ENCODE data around the gene VPREB1. TPM values are rescaled to one million over a fixed set of nuclear protein-coding genes. Genes with fewer than 3 reads are reported as not detected.
A peak's percentile ranks its signal among the peaks of the same experiment; 100 is the strongest.

The VPREB1 gene
- total RNA-seq, 1 donor from 2014 or later, result not detected

GRCh38 chr22:22201930-22202343 lies 42.6 kb upstream of the VPREB1 start:
- Histone ChIP-seq H2AFZ (replicated peaks) (no peak overlapping the region), H3K9ac (no peak overlapping the region), H3K4me2 (no peak overlapping the region), H3K79me2 (ENCODE audit: low read depth) (no peaks in the 10 kb centered on the region), H3K4me1 (no peaks in the 10 kb centered on the region), H3K9me3 (ENCODE audit: low read depth) (no peaks in the 10 kb centered on the region), H3F3A (ENCODE audit: low read depth) (no peaks in the 10 kb centered on the region), H3K4me3 (no peak overlapping the region), H3K27ac (no peak overlapping the region), H3K27me3 (peaks cover 100% of the 10 kb centered on the region), H4K20me1 (ENCODE audit: low read depth) (no peaks in the 10 kb centered on the region), H3K36me3 (no peaks in the 10 kb centered on the region)
- H3K36me3 Mint-ChIP-seq, result no peaks in the 10 kb centered on the region
- no peak for TF ChIP-seq EZH2phosphoT487 (IDR thresholded peaks at IDR 0.05)
- TF ChIP-seq, protein P1, sequence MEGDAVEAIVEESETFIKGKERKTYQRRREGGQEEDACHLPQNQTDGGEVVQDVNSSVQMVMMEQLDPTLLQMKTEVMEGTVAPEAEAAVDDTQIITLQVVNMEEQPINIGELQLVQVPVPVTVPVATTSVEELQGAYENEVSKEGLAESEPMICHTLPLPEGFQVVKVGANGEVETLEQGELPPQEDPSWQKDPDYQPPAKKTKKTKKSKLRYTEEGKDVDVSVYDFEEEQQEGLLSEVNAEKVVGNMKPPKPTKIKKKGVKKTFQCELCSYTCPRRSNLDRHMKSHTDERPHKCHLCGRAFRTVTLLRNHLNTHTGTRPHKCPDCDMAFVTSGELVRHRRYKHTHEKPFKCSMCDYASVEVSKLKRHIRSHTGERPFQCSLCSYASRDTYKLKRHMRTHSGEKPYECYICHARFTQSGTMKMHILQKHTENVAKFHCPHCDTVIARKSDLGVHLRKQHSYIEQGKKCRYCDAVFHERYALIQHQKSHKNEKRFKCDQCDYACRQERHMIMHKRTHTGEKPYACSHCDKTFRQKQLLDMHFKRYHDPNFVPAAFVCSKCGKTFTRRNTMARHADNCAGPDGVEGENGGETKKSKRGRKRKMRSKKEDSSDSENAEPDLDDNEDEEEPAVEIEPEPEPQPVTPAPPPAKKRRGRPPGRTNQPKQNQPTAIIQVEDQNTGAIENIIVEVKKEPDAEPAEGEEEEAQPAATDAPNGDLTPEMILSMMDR (IDR thresholded peaks at IDR 0.05), result no peak
- no peak for TF ChIP-seq EZH2 (IDR thresholded peaks at IDR 0.05)
- H3K4me3 Mint-ChIP-seq, result no peak overlapping the region
- no peak overlapping the region for H3K27ac Mint-ChIP-seq
- peaks cover 31% of the 10 kb centered on the region for H3K27me3 Mint-ChIP-seq (ENCODE audit: insufficient read depth, low read depth)
- peaks cover 7% of the 10 kb centered on the region for H3K4me1 Mint-ChIP-seq
- DNase-seq (ENCODE audit: low spot score), result no peak
- no peaks in the 10 kb centered on the region for H3K9me3 Mint-ChIP-seq

- DNase-seq (ENCODE audit: low spot score), result no peak
Observed at GRCh38 chr22:22203048-22203971, 41.3 kb upstream of the VPREB1 start.

DNA sequence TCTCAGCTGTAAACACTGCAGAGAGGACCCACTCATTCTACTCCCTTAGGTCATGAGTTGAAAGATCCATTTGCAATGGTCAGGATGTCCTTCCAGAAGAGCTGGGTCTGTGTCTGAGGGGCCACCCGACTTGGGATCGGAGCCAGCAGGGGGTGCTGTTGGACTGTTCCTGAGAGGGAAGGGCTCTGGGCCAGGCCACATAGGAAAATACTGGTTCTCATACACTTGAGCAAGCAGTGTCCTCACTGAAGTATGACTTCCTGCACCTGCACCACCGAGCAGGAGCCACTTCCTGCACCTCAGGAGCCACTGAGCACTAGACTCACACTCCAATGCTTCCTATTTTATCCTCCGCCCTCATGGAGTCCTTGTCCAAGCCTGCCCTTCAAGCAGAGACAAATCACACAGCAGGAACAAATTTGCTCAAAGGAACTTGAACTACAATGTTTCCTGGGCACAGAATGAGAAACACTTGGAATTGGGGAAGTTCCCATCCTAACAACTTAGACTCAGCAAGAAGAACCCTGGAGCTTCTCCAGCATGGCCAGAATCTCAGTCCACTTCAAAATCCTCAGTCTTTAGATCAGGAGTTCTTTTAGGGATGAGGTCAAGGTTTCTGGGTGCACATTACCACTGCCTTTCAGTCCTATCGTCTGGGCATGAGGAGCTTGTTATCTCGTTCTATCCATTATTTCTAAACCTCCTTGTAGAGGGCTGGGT lies 36.6 kb upstream of the VPREB1 start:
- Histone ChIP-seq H3K4me2 (no peak overlapping the region), H3K9me3 (ENCODE audit: low read depth) (no peaks in the 10 kb centered on the region), H3K4me3 (no peak overlapping the region), H3K4me1 (no peaks in the 10 kb centered on the region), H2AFZ (replicated peaks) (no peak overlapping the region), H3F3A (ENCODE audit: low read depth) (no peaks in the 10 kb centered on the region), H3K27me3 (peaks cover 100% of the 10 kb centered on the region), H3K79me2 (ENCODE audit: low read depth) (no peaks in the 10 kb centered on the region), H3K9ac (no peak overlapping the region), H3K27ac (no peak overlapping the region), H3K36me3 (no peaks in the 10 kb centered on the region), H4K20me1 (ENCODE audit: low read depth) (peaks cover 5% of the 10 kb centered on the region)
- Mint-ChIP-seq H3K36me3 (no peaks in the 10 kb centered on the region), H3K27me3 (ENCODE audit: insufficient read depth, low read depth) (peaks cover 26% of the 10 kb centered on the region), H3K9me3 (no peaks in the 10 kb centered on the region), H3K27ac (no peak overlapping the region), H3K4me3 (no peak overlapping the region), H3K4me1 (no peaks in the 10 kb centered on the region)
- DNase-seq (ENCODE audit: low spot score), result peak; percentile 84
- TF ChIP-seq EZH2 (IDR thresholded peaks at IDR 0.05) (no peak), EZH2phosphoT487 (IDR thresholded peaks at IDR 0.05) (no peak)
- TF ChIP-seq, protein P1 (IDR thresholded peaks at IDR 0.05), result peak; percentile 66

More at GRCh38 chr22:22203048-22203971, 41.3 kb upstream of the VPREB1 start:
- Histone ChIP-seq H3K4me3 (no peak overlapping the region), H3K9ac (no peak overlapping the region), H4K20me1 (ENCODE audit: low read depth) (peaks cover 5% of the 10 kb centered on the region), H3K9me3 (ENCODE audit: low read depth) (no peaks in the 10 kb centered on the region), H3K27ac (no peak overlapping the region), H3F3A (ENCODE audit: low read depth) (no peaks in the 10 kb centered on the region), H3K79me2 (ENCODE audit: low read depth) (no peaks in the 10 kb centered on the region), H2AFZ (replicated peaks) (no peak overlapping the region), H3K4me2 (no peak overlapping the region), H3K36me3 (no peaks in the 10 kb centered on the region), H3K27me3 (peaks cover 100% of the 10 kb centered on the region), H3K4me1 (no peaks in the 10 kb centered on the region)
- H3K27me3 Mint-ChIP-seq (ENCODE audit: insufficient read depth, low read depth), result peaks cover 27% of the 10 kb centered on the region
- no peak for TF ChIP-seq EZH2 (IDR thresholded peaks at IDR 0.05)
- TF ChIP-seq EZH2phosphoT487 (IDR thresholded peaks at IDR 0.05), result no peak
- TF ChIP-seq, protein P1 (IDR thresholded peaks at IDR 0.05), result no peak
- H3K36me3 Mint-ChIP-seq, result no peaks in the 10 kb centered on the region
- peaks cover 7% of the 10 kb centered on the region for H3K4me1 Mint-ChIP-seq
- H3K4me3 Mint-ChIP-seq, result no peak overlapping the region
- no peaks in the 10 kb centered on the region for H3K9me3 Mint-ChIP-seq
- no peak overlapping the region for H3K27ac Mint-ChIP-seq

Data from neural progenitor cell (in vitro differentiated cells).